ENCODE results near the gene VAC14. TPM values are rescaled to one million over a fixed set of nuclear protein-coding genes. Genes with fewer than 3 reads are reported as not detected.
"Not testable (repeated sequence)": the region's sequence is repeated elsewhere in the genome, so short reads cannot be mapped to it uniquely, and the experiment has no call there.

Gene VAC14
- total and polyA plus RNA-seq, 5 donors = 18.2 to 27.4 (median 23.0) TPM

DNA sequence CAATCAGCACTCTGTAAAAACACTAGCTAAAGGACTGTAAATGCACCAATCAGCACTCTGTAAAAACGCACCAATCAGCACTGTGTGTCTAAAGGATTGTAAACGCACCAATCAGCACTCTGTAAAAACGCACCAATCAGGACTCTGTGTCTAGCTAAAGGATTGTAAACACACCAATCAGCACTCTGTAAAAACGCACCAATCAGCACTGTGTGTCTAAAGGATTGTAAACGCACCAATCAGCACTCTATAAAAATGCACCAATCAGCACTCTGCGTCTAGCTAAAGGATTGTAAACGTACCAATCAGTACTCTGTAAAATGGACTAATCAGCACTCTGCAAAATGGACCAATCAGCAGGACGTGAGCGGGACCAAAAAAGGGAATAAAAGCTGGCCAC is 58.0 kb downstream of the VAC14 start:
- H3K27me3 ChIP-seq (ENCODE audit: control insufficient read depth, insufficient read depth); intact Hi-C loops (cut with DNase I); ATAC-seq; H3K4me3 ChIP-seq (ENCODE audit: low read length); H3K27ac ChIP-seq (ENCODE audit: low read length); H3K9me3 ChIP-seq (ENCODE audit: control insufficient read depth, low read length): not testable (repeated sequence)
- peaks cover 14% of the 10 kb centered on the region for H3K4me1 ChIP-seq (ENCODE audit: control insufficient read depth, insufficient read depth, low read length)
- WGBS = 98% methylated on average over 9 of the region's 9 CpGs
- DNase-seq = peak in 1 of 3 donors; percentile 2

DNA sequence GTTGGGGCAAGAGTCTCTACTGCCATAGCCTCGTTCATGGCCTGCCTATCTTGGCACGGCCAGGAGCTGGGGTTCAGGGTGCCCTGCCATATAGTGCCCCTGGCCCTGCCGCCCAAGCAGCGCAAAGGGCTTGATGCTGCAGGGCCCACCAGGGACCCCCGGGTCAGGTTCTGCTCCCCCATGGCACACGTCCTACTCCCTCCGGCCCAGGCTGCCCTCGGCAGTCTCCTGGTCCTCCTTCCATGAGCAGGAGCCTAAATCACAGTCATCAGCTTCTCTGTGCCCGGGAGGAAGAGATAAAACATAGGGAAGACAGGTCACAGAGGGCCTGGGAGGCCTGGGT is 59.2 kb downstream of the VAC14 start:
- DNase-seq (peak in 2 of 3 donors; percentile 28 to 32), ATAC-seq (no peak)
- Histone ChIP-seq H3K4me1 (ENCODE audit: control insufficient read depth, insufficient read depth, low read length) (peaks cover 17% of the 10 kb centered on the region), H3K27ac (ENCODE audit: low read length) (no peak overlapping the region), H3K27me3 (ENCODE audit: control insufficient read depth, insufficient read depth) (no peaks in the 10 kb centered on the region), H3K4me3 (ENCODE audit: low read length) (no peak overlapping the region), H3K9me3 (ENCODE audit: control insufficient read depth, low read length) (no peaks in the 10 kb centered on the region)
- intact Hi-C loops (cut with DNase I) = no loop called here
- WGBS = 82% methylated on average over 9 of the region's 9 CpGs

DNA sequence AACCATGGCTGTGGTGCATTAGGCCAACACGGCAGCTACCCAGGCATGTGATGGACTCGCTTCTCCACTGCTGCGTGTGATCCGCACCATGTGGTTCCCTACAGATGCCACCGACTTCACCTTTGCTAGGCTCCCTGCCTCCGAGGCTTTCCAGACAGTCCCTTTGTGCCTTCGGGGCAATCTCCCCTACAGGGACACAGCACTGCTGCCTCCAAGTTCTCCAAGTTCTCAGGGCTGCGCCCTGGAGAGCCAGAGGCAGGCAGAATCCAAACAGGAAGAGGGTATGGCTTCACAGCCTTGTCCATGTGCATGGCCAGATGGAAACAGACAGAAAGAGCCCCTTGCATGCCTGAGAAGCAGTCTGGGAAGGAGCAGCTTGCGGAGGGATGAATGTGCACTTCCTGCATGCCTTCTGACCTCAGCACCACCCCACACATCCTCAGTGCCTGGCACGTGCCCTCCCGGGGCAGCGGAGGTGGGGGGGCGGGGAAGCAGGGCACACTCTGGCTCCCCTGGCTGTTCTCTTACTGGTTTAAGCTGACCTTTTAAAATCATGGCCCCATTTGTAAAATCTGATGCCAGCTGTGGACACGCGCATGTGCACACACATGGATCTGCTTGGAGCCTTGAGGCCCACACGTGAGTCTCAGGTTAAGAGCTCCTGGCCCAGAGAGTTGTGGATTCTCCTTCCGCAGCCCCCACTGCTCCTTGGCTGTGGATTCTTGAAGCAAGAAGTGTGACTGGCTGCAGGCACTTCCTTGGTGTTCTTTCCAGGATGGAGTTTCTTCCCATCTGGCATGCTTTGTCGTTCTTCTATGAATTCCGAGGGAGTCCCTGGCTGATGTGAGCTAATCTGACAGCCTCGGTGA is 59.8 kb downstream of the VAC14 start:
- DNase-seq (peak in 2 of 3 donors; percentile 41 to 43), ATAC-seq (no peak)
- peaks cover 12% of the 10 kb centered on the region for H3K4me1 ChIP-seq (ENCODE audit: control insufficient read depth, insufficient read depth, low read length)
- no peak overlapping the region for H3K4me3 ChIP-seq (ENCODE audit: low read length)
- no peak overlapping the region for H3K27ac ChIP-seq (ENCODE audit: low read length)
- H3K27me3 ChIP-seq (ENCODE audit: control insufficient read depth, insufficient read depth) = no peaks in the 10 kb centered on the region
- H3K9me3 ChIP-seq (ENCODE audit: control insufficient read depth, low read length) = no peaks in the 10 kb centered on the region
- intact Hi-C loops (cut with DNase I) = no loop called here
- WGBS = 80% methylated on average over 20 of the region's 20 CpGs

DNA sequence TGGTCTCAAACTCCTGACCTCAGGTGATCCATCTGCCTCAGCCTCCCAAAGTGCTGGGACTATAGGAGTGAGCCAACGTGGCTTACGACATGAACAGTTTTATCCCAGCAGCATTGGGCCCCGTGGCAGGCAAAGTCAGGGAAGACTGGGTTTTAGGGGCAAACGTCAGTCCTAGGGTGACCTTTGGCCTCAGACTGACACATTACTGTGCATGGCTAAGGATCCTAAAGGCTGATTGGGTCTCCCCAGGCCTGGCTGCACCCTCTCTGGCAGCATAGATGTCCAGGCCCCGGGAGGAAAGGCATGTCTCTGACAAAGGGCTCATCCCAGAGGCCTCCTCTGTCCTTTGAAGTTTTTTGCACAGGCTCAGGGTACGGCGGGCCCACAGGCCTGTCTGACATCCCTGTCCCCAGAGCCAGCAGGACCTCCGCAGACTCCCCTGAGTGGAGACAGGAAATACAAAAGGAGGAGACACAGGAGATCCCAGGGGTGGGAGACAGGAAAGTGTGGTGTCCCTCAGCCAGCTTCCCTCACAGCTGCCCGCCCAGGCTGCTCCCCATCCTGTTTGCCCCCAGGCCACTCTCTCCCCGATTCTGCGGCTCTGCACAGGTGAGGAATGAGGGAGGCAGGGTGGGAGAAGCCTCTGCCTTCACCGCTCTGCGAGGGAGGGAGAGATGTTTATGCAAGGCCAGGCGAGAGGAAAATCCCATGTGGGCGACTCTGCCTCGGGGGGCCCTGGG is 60.6 kb downstream of the VAC14 start:
- Histone ChIP-seq H3K4me3 (ENCODE audit: low read length) (no peak overlapping the region), H3K9me3 (ENCODE audit: control insufficient read depth, low read length) (no peaks in the 10 kb centered on the region), H3K27ac (ENCODE audit: low read length) (no peak overlapping the region), H3K27me3 (ENCODE audit: control insufficient read depth, insufficient read depth) (no peaks in the 10 kb centered on the region), H3K4me1 (ENCODE audit: control insufficient read depth, insufficient read depth, low read length) (peaks cover 9% of the 10 kb centered on the region)
- intact Hi-C loops (cut with DNase I) = no loop called here
- DNase-seq (peak in 2 of 3 donors; percentile 20 to 31), ATAC-seq (no peak)
- 75% methylated on average over 16 of the region's 16 CpGs for WGBS

DNA sequence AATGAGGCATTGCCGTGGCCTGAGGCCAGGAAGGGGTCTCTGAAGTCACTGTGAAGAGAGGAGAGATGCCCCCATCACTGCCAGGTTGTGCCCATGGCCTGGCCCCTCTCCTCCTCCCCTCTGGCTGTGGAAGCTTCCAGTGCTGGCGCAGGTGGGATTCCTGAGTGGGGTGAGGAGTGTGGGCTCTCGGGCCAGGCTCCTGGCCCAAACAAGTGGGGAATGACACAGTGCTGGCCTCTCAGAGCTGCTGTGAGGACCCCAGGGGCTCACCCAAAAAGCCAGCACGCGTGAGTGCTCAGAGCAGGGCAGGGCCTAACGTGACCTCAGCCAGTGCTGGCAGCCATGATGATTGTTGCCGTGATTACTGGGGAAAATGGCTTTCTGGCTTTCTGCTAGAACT is 61.6 kb downstream of the VAC14 start:
- 88% methylated on average over 7 of the region's 7 CpGs for WGBS
- ATAC-seq (no peak), DNase-seq (peak in 2 of 3 donors; percentile 44 to 48)
- Histone ChIP-seq H3K4me3 (ENCODE audit: low read length) (no peak overlapping the region), H3K9me3 (ENCODE audit: control insufficient read depth, low read length) (no peaks in the 10 kb centered on the region), H3K27ac (ENCODE audit: low read length) (no peak overlapping the region), H3K4me1 (ENCODE audit: control insufficient read depth, insufficient read depth, low read length) (peaks cover 9% of the 10 kb centered on the region), H3K27me3 (ENCODE audit: control insufficient read depth, insufficient read depth) (no peaks in the 10 kb centered on the region)
- intact Hi-C loops (cut with DNase I) = loop anchor here in 3 of 4 donors (5.0 to 10.0 kb wide), 2 partner anchors 52 to 55 kb away; partner anchors contain the start of gene MTSS2 (in 3 of the 3)

DNA sequence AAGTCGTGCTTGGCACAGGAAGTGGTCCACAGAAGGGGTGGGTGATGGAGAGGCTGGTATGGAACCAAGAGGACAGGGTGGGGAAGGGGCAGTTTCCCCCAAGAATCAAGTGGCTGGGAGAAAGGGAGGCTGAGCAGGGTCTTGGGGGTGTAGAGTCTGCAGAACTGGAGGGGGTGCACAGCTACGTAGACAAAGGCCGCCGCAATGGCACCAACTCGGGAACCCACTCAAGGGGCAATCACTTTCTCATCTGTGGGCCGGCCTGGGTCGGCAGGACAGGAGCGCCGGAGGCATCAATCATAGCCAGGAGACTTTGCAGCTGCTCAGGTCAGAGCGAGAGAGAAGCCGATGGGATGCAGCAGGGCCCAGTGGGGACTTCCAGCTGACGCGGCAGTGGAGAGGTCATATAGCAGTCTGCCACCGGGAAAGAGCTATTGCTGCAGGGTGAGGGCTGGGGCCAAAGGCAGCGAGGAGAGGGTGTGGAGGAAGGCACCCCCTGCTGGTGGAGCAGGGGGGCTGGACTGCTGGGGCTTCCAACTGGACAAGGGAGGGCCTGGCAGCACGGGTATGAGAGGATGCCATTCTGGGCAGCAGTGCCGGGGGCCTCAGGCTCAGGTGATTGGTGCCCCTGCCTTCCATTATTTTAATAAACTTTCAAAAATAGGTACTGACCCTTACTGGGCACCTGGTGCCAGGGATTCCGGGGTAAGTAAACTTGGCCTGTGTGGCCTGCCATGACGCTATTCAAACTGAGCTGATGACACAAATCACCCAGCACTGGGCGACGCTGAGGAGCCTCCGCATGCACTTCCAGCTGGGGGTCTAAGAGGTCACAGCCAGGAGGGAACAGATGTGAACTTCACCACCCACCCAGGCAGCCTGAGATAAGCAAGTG is 62.6 kb downstream of the VAC14 start:
- DNase-seq (peak; percentile 61 to 88 (median 78)), ATAC-seq (peak; percentile 71 to 73)
- Histone ChIP-seq H3K27ac (ENCODE audit: low read length) (peak overlapping the region; percentile 78), H3K27me3 (ENCODE audit: control insufficient read depth, insufficient read depth) (no peaks in the 10 kb centered on the region), H3K9me3 (ENCODE audit: control insufficient read depth, low read length) (no peaks in the 10 kb centered on the region), H3K4me1 (ENCODE audit: control insufficient read depth, insufficient read depth, low read length) (peaks cover 9% of the 10 kb centered on the region), H3K4me3 (ENCODE audit: low read length) (no peak overlapping the region)
- WGBS = 61% methylated on average over 22 of the region's 22 CpGs
- intact Hi-C loops (cut with DNase I) = loop anchor here in 3 of 4 donors (5.0 to 10.0 kb wide), 2 partner anchors 51 to 54 kb away; partner anchors contain the start of gene MTSS2 (in 3 of the 3)

DNA sequence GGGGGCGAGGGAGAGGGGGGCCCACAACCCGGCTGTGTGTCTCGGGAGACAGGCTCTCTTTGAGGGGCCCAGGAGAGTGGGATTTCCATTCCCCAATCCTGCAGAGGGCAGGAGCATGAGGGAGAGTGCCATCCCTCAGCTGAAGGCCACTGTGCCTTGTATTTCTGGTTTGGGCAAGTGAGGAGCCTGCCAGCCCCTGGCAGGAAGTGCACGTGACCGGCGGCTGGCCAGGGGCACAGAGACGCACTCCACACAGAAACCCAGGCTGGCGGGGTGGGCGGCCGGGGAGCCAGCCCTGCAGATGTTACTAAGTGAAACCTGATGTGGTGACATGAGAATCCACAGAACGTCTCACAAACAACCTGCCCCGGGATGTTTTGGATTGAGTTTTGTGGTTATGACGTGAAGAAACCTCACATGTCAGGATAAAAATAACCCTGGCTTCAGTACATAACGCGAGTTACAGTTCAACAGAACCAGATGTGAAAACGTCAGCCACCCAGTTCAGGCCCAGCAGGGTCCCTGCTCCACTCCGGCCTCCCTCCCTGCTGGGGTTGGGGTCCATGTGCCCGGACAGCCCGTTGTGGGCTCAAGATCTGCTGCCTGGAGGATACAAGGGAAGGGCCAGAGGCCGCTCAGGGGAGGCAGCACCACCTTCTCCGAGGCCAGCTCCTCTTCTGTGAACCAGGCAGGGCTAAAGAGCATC is 63.4 kb downstream of the VAC14 start:
- no peaks in the 10 kb centered on the region for H3K27me3 ChIP-seq (ENCODE audit: control insufficient read depth, insufficient read depth)
- no peaks in the 10 kb centered on the region for H3K9me3 ChIP-seq (ENCODE audit: control insufficient read depth, low read length)
- H3K4me3 ChIP-seq (ENCODE audit: low read length) = no peak overlapping the region
- intact Hi-C loops (cut with DNase I) = loop anchor here in 3 of 4 donors (5.0 to 10.0 kb wide), 2 partner anchors 50 to 53 kb away; partner anchors contain the start of gene MTSS2 (in 3 of the 3)
- H3K4me1 ChIP-seq (ENCODE audit: control insufficient read depth, insufficient read depth, low read length) = peaks cover 9% of the 10 kb centered on the region
- ATAC-seq = peak; percentile 65 to 67
- peak overlapping the region; percentile 78 for H3K27ac ChIP-seq (ENCODE audit: low read length)
- DNase-seq = peak; percentile 57 to 83 (median 82)
- WGBS = 38% methylated on average over 21 of the region's 21 CpGs

DNA sequence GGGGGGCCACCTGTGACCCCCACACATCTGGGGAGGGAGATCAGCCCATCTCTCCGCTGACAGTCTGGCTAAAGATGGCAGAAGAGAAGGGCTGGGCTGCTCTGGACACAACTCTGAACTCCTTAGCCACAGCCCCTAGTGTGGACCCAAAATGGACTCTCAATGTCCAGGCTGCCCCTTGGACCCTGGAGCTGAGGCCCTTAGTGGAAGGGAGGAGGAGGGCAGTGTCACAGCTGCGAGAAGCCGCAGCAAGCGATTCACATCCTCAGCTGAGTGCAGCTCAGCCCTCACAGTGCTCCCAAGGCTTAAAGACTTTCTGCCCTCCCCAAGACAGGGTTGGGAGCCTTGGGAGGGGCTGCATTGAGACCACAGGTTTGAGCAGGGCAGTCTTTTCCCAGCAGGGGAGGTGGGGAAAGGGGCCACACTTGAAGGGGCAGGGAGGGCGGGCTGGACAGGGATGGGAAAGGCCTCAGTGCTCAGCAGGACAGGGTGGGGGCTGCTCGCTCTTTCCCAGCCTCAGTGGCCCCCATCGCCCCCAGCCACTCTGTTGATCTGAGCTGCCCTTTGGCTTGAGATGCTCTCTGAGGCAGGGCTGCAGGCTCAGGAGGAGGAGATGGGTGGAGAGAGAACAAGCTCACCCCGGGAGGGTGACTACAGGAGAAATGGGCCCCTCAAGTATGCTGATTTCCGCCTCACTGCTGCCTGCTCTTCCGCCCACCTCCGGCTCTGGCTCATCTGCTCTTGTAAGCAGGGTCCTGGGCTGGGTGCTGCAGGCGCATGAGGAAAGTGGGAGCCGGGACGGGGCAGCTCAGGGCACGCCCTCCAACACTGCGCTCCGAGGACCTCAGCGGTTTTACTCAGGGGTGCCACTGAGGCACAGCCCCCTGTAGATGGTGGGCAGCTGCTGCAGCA is 64.2 kb downstream of the VAC14 start:
- Histone ChIP-seq H3K27me3 (ENCODE audit: control insufficient read depth, insufficient read depth) (no peaks in the 10 kb centered on the region), H3K4me3 (ENCODE audit: low read length) (no peak overlapping the region), H3K4me1 (ENCODE audit: control insufficient read depth, insufficient read depth, low read length) (peaks cover 9% of the 10 kb centered on the region), H3K9me3 (ENCODE audit: control insufficient read depth, low read length) (no peaks in the 10 kb centered on the region), H3K27ac (ENCODE audit: low read length) (peak overlapping the region; percentile 43)
- DNase-seq (peak in 2 of 3 donors; percentile 27 to 53), ATAC-seq (no peak)
- WGBS = 91% methylated on average over 18 of the region's 18 CpGs
- intact Hi-C loops (cut with DNase I) = loop anchor here in 3 of 4 donors (5.0 to 10.0 kb wide), 2 partner anchors 49 to 52 kb away; partner anchors contain the start of gene MTSS2 (in 3 of the 3)
